ENCODE data around the gene CABP7.

CABP7 gene

DNA sequence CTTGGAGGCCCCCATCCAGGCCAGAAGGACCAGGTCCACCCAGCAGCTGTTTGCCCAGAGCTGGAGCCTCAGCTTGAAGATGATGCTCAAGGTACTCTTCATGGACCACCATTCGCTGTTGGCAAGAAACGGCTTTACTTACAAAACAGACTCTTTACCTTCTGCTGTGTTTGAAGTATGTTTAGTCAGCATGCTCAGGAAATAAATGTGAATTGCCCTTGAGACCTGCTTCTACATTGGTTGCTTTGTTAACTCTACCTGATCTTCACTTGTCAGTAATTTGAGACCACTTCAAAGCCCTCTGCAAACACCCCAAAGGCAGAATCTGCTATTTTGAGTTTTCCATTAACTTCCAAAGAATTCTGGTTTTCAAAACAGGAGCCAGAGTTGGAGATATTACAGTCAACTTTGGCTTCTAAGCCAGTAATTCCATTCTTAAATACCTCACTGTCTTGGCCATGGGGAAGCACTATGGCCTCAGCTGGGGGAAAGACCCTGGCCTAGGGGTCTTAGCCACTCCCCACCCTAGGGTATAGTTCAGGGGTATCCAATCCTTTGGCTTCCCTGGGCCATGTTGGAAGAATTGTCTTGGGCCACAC lies 50.0 kb downstream of the CABP7 start:
- no peak for DNase-seq (ENCODE audit: low read depth in 2 of 3, low spot score in 2 of 3)

DNA sequence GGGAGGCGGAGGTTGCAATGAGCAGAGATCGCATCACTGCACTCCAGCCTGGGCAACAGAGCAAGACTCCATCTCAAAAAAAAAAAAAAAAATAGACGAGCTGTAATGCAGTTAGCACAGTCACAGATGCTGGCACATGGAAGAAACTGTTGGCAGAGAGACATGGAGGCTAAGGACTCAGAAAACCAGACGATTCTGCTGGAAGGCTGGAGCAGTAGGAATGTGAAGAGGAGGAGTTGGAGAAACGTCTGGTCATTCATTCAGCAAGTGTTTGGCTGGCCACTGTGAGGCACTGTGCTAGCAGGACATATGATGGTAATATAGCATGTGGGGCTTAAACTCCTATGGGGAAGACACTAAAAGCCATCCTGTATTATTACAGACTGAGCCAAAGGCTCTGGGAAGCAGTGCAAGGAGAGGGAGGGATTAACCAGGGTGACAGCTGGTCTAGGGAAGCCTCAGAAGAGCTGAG lies 52.4 kb downstream of the CABP7 start:
- DNase-seq (ENCODE audit: low read depth in 2 of 3, low spot score in 2 of 3) = no peak

DNA sequence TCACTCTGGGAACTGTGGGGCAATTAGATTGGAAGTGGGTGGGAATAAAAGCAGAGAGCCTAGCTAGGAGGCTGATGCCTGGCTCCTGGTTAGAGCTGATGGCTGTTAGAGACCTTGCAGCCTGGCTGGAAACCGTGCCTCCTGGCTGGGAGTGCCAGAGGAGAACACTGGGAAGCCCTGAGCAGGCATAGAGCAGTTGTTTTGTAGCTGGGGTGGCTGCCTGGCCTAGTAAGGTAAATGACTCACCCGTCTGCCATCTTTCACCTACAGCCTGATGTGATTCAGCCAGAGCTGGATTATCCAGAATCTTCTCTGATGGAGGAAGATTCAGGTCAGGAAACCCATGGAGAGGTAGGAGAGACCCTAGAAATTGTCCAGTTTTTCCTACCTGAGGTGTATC lies 53.4 kb downstream of the CABP7 start:
- no peak for DNase-seq (ENCODE audit: low read depth in 2 of 3, low spot score in 2 of 3)

DNA sequence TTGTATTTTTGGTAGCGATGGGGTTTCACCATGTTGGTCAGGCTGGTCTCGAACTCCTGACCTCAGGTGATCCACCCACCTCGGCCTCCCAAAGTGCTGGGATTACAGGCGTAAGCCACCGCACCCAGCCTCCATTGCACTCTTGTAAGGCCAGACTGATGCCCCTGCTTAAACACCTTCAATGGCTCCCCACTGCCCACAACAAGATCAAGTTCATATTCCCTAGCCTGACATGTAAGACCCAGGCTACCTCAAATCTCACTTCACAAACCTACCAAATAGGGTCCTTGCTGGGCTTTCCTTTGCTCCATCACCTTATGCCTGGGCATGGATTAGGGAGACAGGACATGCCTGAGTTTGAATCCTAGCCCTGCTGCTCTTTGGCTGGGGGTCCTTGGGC lies 60.4 kb downstream of the CABP7 start:
- no peak for DNase-seq (ENCODE audit: low read depth in 2 of 3, low spot score in 2 of 3)

DNA sequence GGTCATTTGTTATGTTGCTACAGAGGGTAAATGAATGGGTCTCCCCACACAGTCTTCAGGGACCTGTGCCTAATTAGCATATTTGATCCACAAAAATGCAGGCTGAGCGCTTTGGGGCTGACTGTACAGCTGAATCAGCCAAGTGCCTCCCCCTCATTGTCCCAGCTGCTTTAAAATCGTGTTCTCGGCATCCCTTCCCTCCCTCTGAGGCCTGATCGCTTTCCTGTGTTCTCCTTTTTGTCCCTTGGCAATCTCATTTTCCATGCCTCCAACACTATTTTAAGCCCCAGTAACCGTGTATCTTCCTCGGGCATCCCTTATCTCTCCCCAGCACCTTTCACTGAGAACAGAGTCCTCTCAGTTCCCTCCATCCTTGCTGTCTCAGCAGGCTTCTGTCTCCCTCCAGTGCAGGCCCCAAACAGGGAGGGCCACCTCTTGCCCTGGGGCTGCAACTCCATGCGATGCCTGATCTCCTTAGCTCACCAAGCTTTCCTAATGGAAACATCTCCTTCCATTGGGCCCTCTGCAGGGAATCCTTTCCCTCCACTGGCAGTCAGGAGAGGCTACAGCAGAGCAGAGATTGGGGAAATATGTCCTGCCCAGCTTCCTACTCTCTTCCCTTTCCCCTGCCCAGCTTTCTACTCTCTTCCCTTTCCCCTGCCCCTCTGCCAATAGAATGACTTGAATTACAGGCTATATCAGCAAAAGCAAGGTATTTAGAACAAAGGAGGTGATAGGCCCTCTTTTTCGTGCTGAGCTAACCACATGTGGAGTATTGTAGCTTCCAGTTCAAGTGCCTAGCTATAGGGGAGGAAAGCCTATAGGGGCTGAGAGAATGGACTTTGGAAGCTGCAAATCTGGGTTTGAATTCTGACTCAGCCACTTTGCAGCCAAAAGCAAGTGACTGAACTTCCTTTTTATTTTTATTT lies 61.2 kb downstream of the CABP7 start:
- no peak for DNase-seq (ENCODE audit: low read depth in 2 of 3, low spot score in 2 of 3)

Data from activated CD8-positive, alpha-beta memory T cell treated with anti-CD3 and anti-CD28 coated beads for 48 hours (primary cell).